ENCODE results near the gene LIN7B.

The LIN7B gene

GRCh38 chr19:49114630-49115363 lies 627 bp downstream of the LIN7B start:
- Histone ChIP-seq H4K20me1 (ENCODE audit: control insufficient read depth, insufficient read depth, low read depth, low read length) (no peaks in the 10 kb centered on the region), H3K79me2 (ENCODE audit: control insufficient read depth, low read length) (no peaks in the 10 kb centered on the region), H3K4me2 (ENCODE audit: low read length) (peak overlapping the region; percentile 89), H3K4me3 (ENCODE audit: low read length) (peak overlapping the region; percentile 73), H3K27ac (ENCODE audit: low read depth, low read length) (no peak overlapping the region), H3K4me1 (ENCODE audit: control insufficient read depth, low read length) (peaks cover 28% of the 10 kb centered on the region), H3K36me3 (ENCODE audit: control insufficient read depth, low read length) (no peaks in the 10 kb centered on the region; the same call in 1 of the 2 replicates), H3K27me3 (ENCODE audit: control insufficient read depth, low read length) (peaks cover 5% of the 10 kb centered on the region), H3K9me2 (replicated peaks; ENCODE audit: control insufficient read depth, low read length) (no peaks in the 10 kb centered on the region), H3F3A (ENCODE audit: control insufficient read depth, insufficient read depth) (peaks cover 16% of the 10 kb centered on the region), H3K9me3 (ENCODE audit: control insufficient read depth, insufficient read depth, low read length) (no peaks in the 10 kb centered on the region)
- no peak for TF ChIP-seq EZH2phosphoT487 (IDR thresholded peaks at IDR 0.05; ENCODE audit: borderline replicate concordance, low read length)
- TF ChIP-seq CTCF (IDR thresholded peaks at IDR 0.05; ENCODE audit: low read depth, low read length, poor library complexity, severe bottlenecking): no peak

- H3K79me2 ChIP-seq (ENCODE audit: control insufficient read depth, low read length): no peaks in the 10 kb centered on the region
- H3K27me3 ChIP-seq (ENCODE audit: control insufficient read depth, low read length): peaks cover 18% of the 10 kb centered on the region
- H3K9me2 ChIP-seq (replicated peaks; ENCODE audit: control insufficient read depth, low read length): no peaks in the 10 kb centered on the region
- no peak overlapping the region for H3K27ac ChIP-seq (ENCODE audit: low read depth, low read length)
- H3K4me2 ChIP-seq (ENCODE audit: low read length): no peak overlapping the region
- no peaks in the 10 kb centered on the region for H4K20me1 ChIP-seq (ENCODE audit: control insufficient read depth, insufficient read depth, low read depth, low read length)
- no peak overlapping the region for H3K4me3 ChIP-seq (ENCODE audit: low read length)
- TF ChIP-seq CTCF (IDR thresholded peaks at IDR 0.05; ENCODE audit: low read depth, low read length, poor library complexity, severe bottlenecking): no peak
- TF ChIP-seq EZH2phosphoT487 (IDR thresholded peaks at IDR 0.05; ENCODE audit: borderline replicate concordance, low read length): no peak
- peaks cover 7% of the 10 kb centered on the region for H3F3A ChIP-seq (ENCODE audit: control insufficient read depth, insufficient read depth)
- H3K36me3 ChIP-seq (ENCODE audit: control insufficient read depth, low read length): no peaks in the 10 kb centered on the region
- peaks cover 35% of the 10 kb centered on the region for H3K4me1 ChIP-seq (ENCODE audit: control insufficient read depth, low read length)
- no peaks in the 10 kb centered on the region for H3K9me3 ChIP-seq (ENCODE audit: control insufficient read depth, insufficient read depth, low read length)
Observed at GRCh38 chr19:49116544-49116943, 2.4 kb downstream of the LIN7B start.

GRCh38 chr19:49117677-49118564 lies 3.8 kb downstream of the LIN7B start:
- H3K9me3 ChIP-seq (ENCODE audit: control insufficient read depth, insufficient read depth, low read length): no peaks in the 10 kb centered on the region
- H3K4me3 ChIP-seq (ENCODE audit: low read length): peak overlapping the region; percentile 79
- H3K4me1 ChIP-seq (ENCODE audit: control insufficient read depth, low read length): peaks cover 35% of the 10 kb centered on the region
- no peaks in the 10 kb centered on the region for H3K9me2 ChIP-seq (replicated peaks; ENCODE audit: control insufficient read depth, low read length)
- no peaks in the 10 kb centered on the region for H3K36me3 ChIP-seq (ENCODE audit: control insufficient read depth, low read length)
- peaks cover 18% of the 10 kb centered on the region for H3K27me3 ChIP-seq (ENCODE audit: control insufficient read depth, low read length)
- peaks cover 6% of the 10 kb centered on the region; the same call in 1 of the 2 replicates for H3F3A ChIP-seq (ENCODE audit: control insufficient read depth, insufficient read depth)
- TF ChIP-seq EZH2phosphoT487 (IDR thresholded peaks at IDR 0.05; ENCODE audit: borderline replicate concordance, low read length): no peak
- TF ChIP-seq CTCF (IDR thresholded peaks at IDR 0.05; ENCODE audit: low read depth, low read length, poor library complexity, severe bottlenecking): no peak
- no peaks in the 10 kb centered on the region for H3K79me2 ChIP-seq (ENCODE audit: control insufficient read depth, low read length)
- H4K20me1 ChIP-seq (ENCODE audit: control insufficient read depth, insufficient read depth, low read depth, low read length): no peaks in the 10 kb centered on the region
- peak overlapping the region; percentile 63 for H3K27ac ChIP-seq (ENCODE audit: low read depth, low read length)
- peak overlapping the region; percentile 89 for H3K4me2 ChIP-seq (ENCODE audit: low read length)

All from DOHH2 (cell line).